ENCODE measurements around the gene IQGAP2.
A peak's percentile ranks its signal among the peaks of the same experiment; 100 is the strongest.

IQGAP2 gene

DNA sequence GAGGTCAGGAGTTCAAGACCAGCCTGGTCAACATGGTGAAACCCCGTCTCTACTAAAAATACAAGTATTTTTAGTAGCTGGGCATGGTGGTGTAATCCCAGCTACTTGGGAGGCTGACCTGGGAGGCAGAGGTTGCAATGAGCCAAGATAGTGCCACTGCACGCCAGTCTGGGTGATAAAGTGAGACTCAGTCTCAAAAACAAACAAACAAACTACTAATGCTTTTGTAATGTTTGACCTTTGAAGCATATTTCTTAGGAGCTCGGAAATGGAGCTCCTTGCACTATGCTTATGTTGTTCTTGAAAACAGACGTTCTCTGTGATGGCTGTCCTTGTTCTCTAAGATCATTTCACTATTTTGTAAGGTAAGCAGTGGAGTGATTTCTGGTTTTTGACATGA, 214.1 kb downstream of the IQGAP2 start:
- no peak for DNase-seq

GRCh38 chr5:76617675-76618074, 214.6 kb downstream of the IQGAP2 start:
- no peak for DNase-seq

DNA sequence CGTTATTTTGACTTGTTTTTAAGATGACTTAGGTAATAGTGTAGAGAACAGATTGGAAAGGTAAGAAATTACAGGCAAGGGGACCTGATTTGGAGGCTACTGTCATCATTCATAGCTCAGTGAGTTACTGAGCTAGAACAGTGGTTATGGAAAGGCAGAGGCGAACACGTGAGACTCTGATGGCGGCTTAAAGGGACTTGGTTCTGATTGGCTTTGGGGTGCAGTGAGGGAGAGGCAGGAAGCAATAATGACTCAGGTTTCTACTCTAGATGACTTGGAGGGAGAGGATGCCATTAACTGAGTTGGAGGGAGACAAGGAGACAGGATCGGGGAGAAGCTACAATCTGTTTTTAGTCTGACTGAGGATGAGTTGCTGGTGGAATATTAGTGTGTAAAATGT, 217.1 kb downstream of the IQGAP2 start:
- DNase-seq = no peak

GRCh38 chr5:76622076-76622475, 219.0 kb downstream of the IQGAP2 start:
- DNase-seq = no peak

DNA sequence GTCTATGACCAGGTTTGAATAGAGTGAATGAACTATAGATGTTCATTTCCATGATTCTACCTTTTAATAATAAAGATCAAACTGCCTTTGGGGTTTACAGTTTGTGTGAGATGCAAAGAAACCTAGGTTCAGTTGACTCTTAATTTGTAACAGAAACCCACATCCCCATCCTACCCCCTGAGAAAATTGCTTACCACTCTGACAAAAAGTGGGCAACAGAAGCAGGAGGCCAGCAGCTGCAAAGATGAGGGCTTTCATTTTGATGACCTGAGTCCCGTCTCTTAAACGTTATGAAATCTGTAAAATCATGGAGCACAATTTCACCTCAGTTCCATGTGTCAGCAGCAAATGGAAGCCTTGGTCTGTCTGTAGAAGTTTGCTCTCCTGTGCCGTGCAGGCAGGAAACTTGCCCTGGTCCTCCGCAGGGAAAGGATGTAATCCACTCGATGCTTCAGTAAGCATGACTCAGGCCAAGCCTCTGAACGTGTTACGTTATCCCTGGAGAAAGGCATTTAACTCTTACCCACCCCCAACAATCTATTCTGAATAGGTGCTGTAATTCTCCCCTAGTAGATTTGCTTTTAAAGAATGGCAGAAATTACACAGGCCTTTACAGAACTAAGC, 220.0 kb downstream of the IQGAP2 start, which contains the start of gene F2RL2:
TSS of gene F2RL2 (minus strand) at position 431 of the 624 bp plus-strand sequence. CDS start at position 258, 173 bp downstream.
- no peak for DNase-seq

DNA sequence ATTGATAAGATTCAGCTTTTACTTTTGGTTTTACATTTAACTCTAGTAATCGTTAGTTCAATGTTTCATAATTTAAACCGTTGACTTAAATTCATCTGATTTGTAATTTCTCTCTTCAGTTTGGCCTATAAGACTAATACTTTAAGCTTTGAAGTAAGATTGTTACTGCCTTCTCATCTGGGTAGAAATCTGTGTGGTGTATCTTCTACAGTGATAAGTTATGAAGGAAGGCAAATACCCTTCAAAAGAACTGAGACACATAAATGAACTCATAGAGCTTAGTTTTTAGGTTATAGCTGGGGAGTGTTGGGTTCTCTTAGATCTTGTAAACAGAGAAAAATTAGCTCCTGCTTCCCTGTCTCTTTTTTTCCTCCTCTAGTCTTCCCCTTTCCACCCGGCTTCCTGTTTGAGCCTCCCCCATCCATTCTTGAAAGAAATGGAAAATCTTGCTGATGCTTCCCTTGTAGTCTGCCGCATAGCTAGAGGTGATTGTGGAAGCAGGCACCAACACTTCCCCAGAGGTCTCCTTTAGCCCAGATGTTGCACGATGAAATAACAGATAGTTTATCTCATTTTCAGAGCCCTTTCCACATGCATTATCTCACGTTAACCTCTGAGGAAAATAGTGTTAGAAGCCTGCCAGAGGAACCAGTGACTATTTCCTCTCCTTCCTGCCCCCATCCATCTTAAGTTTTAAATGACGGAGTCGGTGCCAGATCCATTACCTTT, 222.2 kb downstream of the IQGAP2 start:
- DNase-seq = peak; percentile 43

- peak; percentile 13 for DNase-seq
These were observed 223.7 kb downstream of the IQGAP2 start for GRCh38 chr5:76626738-76627137.

DNA sequence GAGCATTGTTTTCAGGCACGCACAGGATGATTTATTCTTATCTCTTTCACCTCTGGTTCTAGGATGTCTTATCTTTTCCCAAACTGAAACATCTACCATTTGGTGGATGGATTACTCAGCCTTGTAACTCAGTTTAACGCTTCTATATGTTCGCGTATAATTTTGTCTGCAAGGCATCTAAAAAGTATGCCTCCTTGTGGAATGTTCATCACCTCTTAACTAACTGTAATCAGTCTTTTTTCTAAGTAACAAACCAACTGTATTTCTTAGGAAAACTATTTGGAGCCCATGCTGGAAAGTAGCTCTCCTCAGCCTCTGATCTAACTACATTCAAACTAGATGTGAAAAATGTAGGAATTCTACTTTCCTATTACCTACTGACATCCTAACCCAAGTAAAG, 231.6 kb downstream of the IQGAP2 start:
- no peak for DNase-seq

DNA sequence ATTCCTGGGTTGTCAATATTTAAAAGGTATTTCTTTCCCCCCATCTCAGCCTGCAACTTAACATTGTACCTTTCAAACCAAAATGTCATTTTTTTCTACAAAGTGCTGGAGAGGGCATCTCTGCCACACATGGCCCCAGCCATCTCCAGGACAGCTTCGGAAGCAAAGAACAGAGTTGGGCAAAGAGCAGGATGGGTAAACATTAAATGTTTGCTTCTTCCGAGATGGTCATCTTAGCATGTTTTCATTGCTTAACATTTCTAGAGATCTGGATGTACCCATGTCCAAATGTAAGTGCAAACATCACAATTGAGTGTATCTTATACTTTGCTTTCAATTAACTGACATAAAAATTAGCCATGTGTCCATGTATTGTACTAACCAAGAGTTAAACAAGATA, 234.4 kb downstream of the IQGAP2 start:
- no peak for DNase-seq

GRCh38 chr5:76638479-76638878, 235.4 kb downstream of the IQGAP2 start:
- no peak for DNase-seq

- DNase-seq = peak; percentile 83
These were observed 238.5 kb downstream of the IQGAP2 start for GRCh38 chr5:76641514-76642120.

DNA sequence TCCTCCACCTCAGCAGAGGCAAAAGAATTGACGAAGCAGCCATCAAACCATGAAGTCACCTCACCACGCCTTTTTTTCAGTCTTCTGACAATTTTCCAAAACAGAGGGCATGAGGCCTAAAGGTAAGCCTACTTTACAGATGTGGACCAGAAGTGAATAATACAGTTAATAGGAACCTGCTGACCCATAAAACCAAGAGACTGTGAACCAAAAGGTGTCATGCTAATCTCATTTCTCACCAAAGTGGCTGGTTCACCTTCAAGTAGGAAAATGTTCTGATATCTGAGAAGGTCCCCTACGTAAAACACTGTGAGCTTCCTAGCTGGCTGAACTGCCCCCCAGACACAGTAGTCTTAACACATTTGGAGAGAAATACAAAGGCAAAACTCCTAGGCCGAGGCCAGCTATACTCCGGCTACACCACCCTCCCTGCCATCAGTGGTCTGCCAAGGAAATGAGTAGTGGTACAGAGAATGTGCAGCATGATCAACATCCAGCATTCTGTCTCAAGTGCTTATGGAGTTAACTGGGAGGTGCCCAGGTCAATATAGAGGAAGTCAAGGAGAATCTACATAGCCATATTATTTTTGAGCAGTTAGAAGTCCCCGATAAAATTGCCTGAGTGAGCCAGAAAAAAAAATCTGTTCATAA, 239.4 kb downstream of the IQGAP2 start:
- no peak for DNase-seq

- no peak for DNase-seq
These were observed 240.3 kb downstream of the IQGAP2 start for GRCh38 chr5:76643371-76643770.

DNA sequence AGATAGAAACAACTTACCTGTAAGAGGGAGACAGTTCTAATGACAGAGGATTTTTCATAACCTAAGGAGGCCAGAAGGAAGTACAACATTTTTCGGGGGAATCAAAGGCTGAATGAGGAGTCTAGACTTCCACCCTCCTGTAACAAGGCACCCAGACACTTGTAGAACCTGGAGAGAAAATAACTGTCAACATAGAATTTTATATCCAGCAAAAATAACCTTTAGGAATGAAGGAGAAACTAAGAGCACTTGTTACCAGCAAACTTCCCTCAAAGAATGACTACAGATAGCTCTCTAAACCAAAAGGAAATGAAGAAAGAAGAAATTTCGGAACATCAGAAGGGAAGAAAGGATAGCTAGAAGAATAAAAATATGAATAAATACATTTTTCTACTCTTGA, 246.1 kb downstream of the IQGAP2 start:
- no peak for DNase-seq

DNA sequence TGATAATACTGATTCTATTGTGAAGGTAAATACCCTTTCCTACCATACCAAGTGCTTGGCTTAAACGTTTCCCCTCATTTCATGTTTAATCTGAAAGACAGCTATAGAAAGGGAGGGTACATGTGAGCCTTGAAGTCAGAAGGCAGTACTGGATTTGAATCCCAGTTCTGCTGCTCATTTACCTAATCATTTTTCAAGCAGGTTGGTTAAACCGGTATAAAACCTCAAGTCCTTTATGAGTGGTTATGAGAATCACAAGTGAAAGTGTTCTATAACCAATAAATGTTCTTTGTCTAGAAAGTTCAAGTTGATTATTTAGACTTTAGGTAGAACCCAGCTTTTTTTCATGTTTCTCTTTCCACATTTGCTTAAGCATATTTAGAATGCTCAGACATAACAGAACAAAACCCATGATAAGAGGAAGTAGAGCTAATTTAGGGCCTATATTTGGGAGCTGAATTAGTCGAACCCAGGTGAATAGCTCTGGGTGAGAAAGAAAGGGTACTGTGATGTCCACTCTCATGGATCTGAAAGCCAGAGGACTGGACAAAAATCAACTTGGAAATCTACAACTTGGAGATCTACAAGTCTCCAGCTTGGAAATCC, 249.8 kb downstream of the IQGAP2 start:
- no peak for DNase-seq

GRCh38 chr5:76657091-76657490, 254.0 kb downstream of the IQGAP2 start:
- DNase-seq = no peak

GRCh38 chr5:76657683-76658311, 254.7 kb downstream of the IQGAP2 start:
- DNase-seq = peak; percentile 86

DNA sequence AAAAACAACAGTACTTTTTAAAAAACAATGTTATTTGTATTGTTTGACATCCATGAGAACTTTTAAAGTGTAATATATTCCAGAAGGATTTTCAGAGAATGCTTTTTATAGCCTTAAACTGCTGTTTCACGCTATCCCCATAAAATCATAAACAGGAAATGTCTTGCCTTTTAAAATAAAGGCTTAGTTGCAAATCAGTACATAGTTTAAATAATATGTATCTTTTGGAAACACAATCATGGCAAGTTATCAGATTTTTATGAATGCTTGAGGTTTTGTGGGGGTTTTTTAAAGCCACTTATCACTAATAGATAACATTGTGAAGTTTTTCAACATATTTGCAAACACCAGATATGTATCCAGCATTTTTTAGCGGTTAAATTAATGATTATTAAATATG, 257.3 kb downstream of the IQGAP2 start:
- DNase-seq = no peak

- peak; percentile 20 for DNase-seq
These were observed 259.4 kb downstream of the IQGAP2 start for GRCh38 chr5:76662521-76662920.

GRCh38 chr5:76663573-76663972, 260.5 kb downstream of the IQGAP2 start:
- DNase-seq = no peak

DNA sequence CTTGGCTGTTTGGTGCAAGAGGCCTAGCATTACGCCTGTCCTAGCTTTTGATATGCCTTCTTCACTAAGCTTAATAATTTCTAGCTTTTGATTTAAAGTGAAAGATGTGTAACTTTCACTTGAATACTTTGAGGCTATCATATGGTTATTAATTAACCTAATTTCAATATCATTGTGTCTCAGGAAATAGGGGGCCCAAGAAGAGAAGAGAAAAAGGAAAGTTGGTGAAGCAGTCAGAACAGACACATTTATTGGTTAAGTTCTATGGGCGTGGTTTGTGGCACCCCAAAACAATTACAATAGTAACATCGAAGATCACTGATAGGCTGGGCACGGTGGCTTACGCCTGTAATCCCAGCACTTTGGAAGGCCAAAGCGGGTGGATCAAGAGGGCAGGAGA, 261.0 kb downstream of the IQGAP2 start:
- no peak for DNase-seq

DNA sequence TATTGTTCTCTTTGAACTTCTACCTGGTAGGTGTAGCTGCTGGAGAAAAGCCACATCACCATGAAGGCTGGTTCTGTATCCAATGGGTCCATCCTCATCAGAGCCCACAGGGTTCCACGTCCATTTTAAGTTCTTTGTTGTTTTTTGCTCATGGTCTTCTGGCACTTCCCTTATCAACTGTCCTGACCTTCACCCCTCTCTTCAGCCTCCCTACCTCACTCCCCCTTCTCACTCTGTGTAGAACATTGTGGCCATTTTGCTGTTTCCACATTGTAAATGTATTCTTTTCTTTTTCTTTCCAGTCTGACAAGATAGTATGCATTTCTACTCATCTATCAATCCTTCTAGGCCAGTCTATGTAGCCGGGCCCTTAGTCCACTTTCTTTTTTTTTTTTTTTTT, 264.4 kb downstream of the IQGAP2 start:
- no peak for DNase-seq

- no peak for DNase-seq
These were observed 266.2 kb downstream of the IQGAP2 start for GRCh38 chr5:76669245-76669644.

All from hematopoietic multipotent progenitor cell treated with erythropoietin and hydrocortisone succinate and interleukin-3 and kit ligand, for 8 days (in vitro differentiated cells).